K562 (cell line): Measurements from ENCODE around the gene CCDC87. TPM values are rescaled to one million over a fixed set of nuclear protein-coding genes. Genes with fewer than 3 reads are reported as not detected.

Experiments
- BDP1 ChIP-seq: IDR thresholded peaks from 3 replicates; pipeline ENCODE4 v1.6.1; 2011; ENCODE audit not compliant: insufficient read length, insufficient read depth
- CHD7 ChIP-seq: fragments of 200-600 bp; sonication (generic); IDR thresholded peaks from one replicate; pipeline ENCODE4 v1.6.1; 2012; ENCODE audit warnings: mild to moderate bottlenecking, low read depth, low read length, inconsistent platforms
- GTF2B ChIP-seq: IDR thresholded peaks from 2 replicates; pipeline ENCODE4 v1.6.1; 2011; ENCODE audit not compliant: insufficient read length; ENCODE audit errors: extremely low read depth
- JUNB ChIP-seq: fragments of 450-650 bp; formaldehyde crosslinking; conservative IDR thresholded peaks from 2 replicates; pipeline ENCODE4 v1.4.0; 2020; ENCODE audit warnings: mild to moderate bottlenecking
- ZBTB11 ChIP-seq, 3 experiments: fragments of 200-800 bp in 1 of 3; fragments of 250-450 bp in 1 of 3; fragments of 450-650 bp in 1 of 3; sonication (Bioruptor Pico) in 1 of 3; sonication (Bioruptor generic) in 1 of 3; formaldehyde crosslinking in 1 of 3; IDR thresholded peaks; 2 replicates each; pipeline versions ENCODE4 v1.6.1 to v1.8.0; 2016 to 2022; ENCODE audit warnings: mild to moderate bottlenecking in 2 of 3, missing genetic modification characterization in 2 of 3, missing compliant biosample characterization in 1 of 3, moderate library complexity in 1 of 3
- ZBTB34 ChIP-seq: fragments of 250-450 bp; sonication (Bioruptor Pico); IDR thresholded peaks from 2 replicates; pipeline ENCODE4 v1.8.0; 2021; ENCODE audit warnings: mild to moderate bottlenecking, moderate library complexity
- ZKSCAN3 ChIP-seq: fragments of 250-450 bp; sonication (Bioruptor Pico); IDR thresholded peaks from 2 replicates; pipeline ENCODE4 v1.4.0; 2020
- ZNF384 ChIP-seq: IDR thresholded peaks from 2 replicates; pipeline ENCODE4 v1.6.1; 2012; ENCODE audit warnings: low read depth, low read length, improper control_type of control experiment
- polyA plus RNA-seq, 8 experiments: library from polyadenylated mRNA; depleted of rRNA in 4 of 8; stranded (reverse) in 5 of 8; unstranded in 3 of 8; fragments of >200 nt; fragmentation: Nextera tagmentation in 2 of 8; fragmentation: Illumina TruSeq in 1 of 8; extraction: Ambion mirVana in 2 of 8; extraction: Trizol in 1 of 8; gene quantifications; 2 replicates each; pipeline versions ENCODE4 v1.2.1 to v1.2.3, GENCODE V29; 2011 to 2014; ENCODE audit warnings: inconsistent platforms in 1 of 8, missing spikeins in 1 of 8
- total RNA-seq, 7 experiments: library from RNA; depleted of rRNA in 6 of 7; stranded (reverse); fragments of >200 nt in 6 of 7; fragmentation: Illumina TruSeq in 2 of 7; extraction: Trizol in 2 of 7; gene quantifications; 2 replicates each; pipeline versions ENCODE4 v1.2.1 to v1.2.3, GENCODE V29; 2011 to 2021; ENCODE audit warnings: low replicate concordance in 1 of 7

The CCDC87 gene
- total and polyA plus RNA-seq, 9 of the 15 experiments (the other 6 are each of a cell fraction or from before 2014, with no cell fraction given), result 0.03 to 0.44 (median 0.15) TPM; not detected in 1

GRCh38 chr11:66592457-66593302, at the start of gene CCDC87, which contains the start of gene CCS (continued):
- no peak for TF ChIP-seq CHD7
- TF ChIP-seq JUNB (CRISPR knock-in tag), result no peak
- TF ChIP-seq ZNF384, result no peak
- no peak for TF ChIP-seq BDP1
- no peak for TF ChIP-seq GTF2B
- 0 out of 6 replicates have a peak, but pooled peaks of 1 of the 3 experiments have one; percentile 44 for TF ChIP-seq ZBTB11 (CRISPR knock-in tag; IDR thresholded peaks at IDR 0.05)
- TF ChIP-seq ZKSCAN3 (CRISPR knock-in tag), result no peak
- no peak for TF ChIP-seq ZBTB34 (CRISPR knock-in tag)
